HepG2 (cell line): Measurements from ENCODE around the gene CRYGS. TPM values are rescaled to one million over a fixed set of nuclear protein-coding genes. Genes with fewer than 3 reads are reported as not detected.

ENCODE experiments used
- ATAC-seq: fragments of 200-7000 bp; cut with Tn5 transposase; 3 replicates; pipeline ENCODE4 v1.9.1; 2020; ENCODE audit warnings: mild to moderate bottlenecking, moderate library complexity
- BruUV-seq: library from RNA; stranded (reverse); fragments of 400-500 nt; replicated peaks from 2 replicates; lab custom pipeline; 2021; lab: Mats Ljungman, UMichigan
- CTCF ChIA-PET: fragments of 300-600 bp; formaldehyde crosslinking; extraction: SDS; loops from one replicate; lab custom pipeline; 2021; ENCODE audit warnings: low total read pairs, inconsistent platforms, low intra/inter-chr PET ratio; lab: Yijun Ruan, JAX
- POLR2A ChIA-PET: fragments of 350-600 bp; sonication (Branson Sonifier 250); formaldehyde crosslinking; loops from one replicate; lab custom pipeline; 2020; ENCODE audit warnings: antibody characterized with exemption, inconsistent platforms; lab: Yijun Ruan, JAX
- DNase-seq: peaks from one replicate; pipeline ENCODE4 v3.0.0-alpha.2; 2015; ENCODE audit warnings: low spot score
- FAIRE-seq: peaks from 3 replicates; lab custom pipeline; 2011; peaks lifted over from hg19 to GRCh38; lab: Jason Lieb, UNC
- H2AFZ ChIP-seq: one replicate; pipeline ENCODE4 v1.6.1; 2011; ENCODE audit warnings: low read length, inconsistent platforms
- H3K27ac ChIP-seq: fragments of 300-600 bp; 3 replicates; pipeline ENCODE4 v1.8.0; 2011; ENCODE audit warnings: mixed run types, mild to moderate bottlenecking, mixed read lengths, low read length, inconsistent platforms; ENCODE audit not compliant: insufficient read depth; ENCODE audit errors: extremely low read length
- H3K27me3 ChIP-seq, 2 experiments: fragments of 200-600 bp in 1 of 2; 2 replicates in 1 of 2; 3 replicates in 1 of 2; pipeline versions ENCODE4 v1.6.0 to v1.8.0; 2011; ENCODE audit warnings: low read length in 2 of 2, mild to moderate bottlenecking in 2 of 2, moderate library complexity in 2 of 2, inconsistent platforms in 1 of 2; ENCODE audit not compliant: insufficient read depth in 2 of 2, control insufficient read depth in 1 of 2
- H3K36me3 ChIP-seq, 2 experiments: fragments of 200-600 bp in 1 of 2; replicated peaks in 1 of 2; 2 replicates in 1 of 2; 3 replicates in 1 of 2; pipeline versions ENCODE4 v1.5.1 to v1.8.0; 2011; ENCODE audit warnings: low read length in 2 of 2, inconsistent platforms in 1 of 2; ENCODE audit not compliant: insufficient read depth in 2 of 2, control insufficient read depth in 1 of 2
- H3K4me1 ChIP-seq: 2 replicates; pipeline ENCODE4 v1.5.1; 2012; ENCODE audit warnings: low read length, inconsistent platforms; ENCODE audit not compliant: insufficient read depth
- H3K4me2 ChIP-seq: 2 replicates; pipeline ENCODE4 v1.6.0; 2011; ENCODE audit warnings: low read depth, low read length, inconsistent platforms
- H3K4me3 ChIP-seq, 3 experiments: fragments of 200-600 bp in 1 of 3; sonication (generic), shearing (Covaris generic) in 1 of 3; replicated peaks in 1 of 3; 2 replicates each; pipeline ENCODE4 v1.5.1; 2011 to 2016; ENCODE audit warnings: low read length in 3 of 3, inconsistent platforms in 2 of 3, low read depth in 2 of 3, mild to moderate bottlenecking in 2 of 3, control low read depth in 1 of 3, mixed read lengths in 1 of 3; ENCODE audit not compliant: insufficient read depth in 1 of 3
- H3K79me2 ChIP-seq: one replicate; pipeline ENCODE4 v1.6.1; 2011; ENCODE audit warnings: low read length, inconsistent platforms; ENCODE audit not compliant: insufficient read depth
- H3K9ac ChIP-seq: 2 replicates; pipeline ENCODE4 v1.6.0; 2011; ENCODE audit warnings: mild to moderate bottlenecking, low read depth, low read length, inconsistent platforms; ENCODE audit not compliant: insufficient read depth
- H3K9me3 ChIP-seq: 2 replicates; pipeline ENCODE4 v1.5.1; 2012; ENCODE audit warnings: mild to moderate bottlenecking, low read length
- H4K20me1 ChIP-seq: 2 replicates; pipeline ENCODE4 v1.6.0; 2011; ENCODE audit warnings: inconsistent platforms, mild to moderate bottlenecking, low read length, moderate library complexity; ENCODE audit not compliant: insufficient read depth
- AGO1 ChIP-seq: fragments of 200-400 bp; formaldehyde crosslinking; IDR thresholded peaks from 2 replicates; pipeline ENCODE4 v1.6.1; 2017; ENCODE audit warnings: mild to moderate bottlenecking, low read depth, low read length, moderate library complexity; ENCODE audit not compliant: poor library complexity, severe bottlenecking
- ATAD3A ChIP-seq: sonication (generic); formaldehyde crosslinking; IDR thresholded peaks from 2 replicates; pipeline ENCODE4 v1.4.0; 2020; ENCODE audit warnings: missing genetic modification reagents
- DZIP1 ChIP-seq: sonication (generic); formaldehyde crosslinking; IDR thresholded peaks from 2 replicates; pipeline ENCODE4 v1.5.0; 2020; ENCODE audit warnings: mild to moderate bottlenecking, missing genetic modification reagents
- PRDM10 ChIP-seq: sonication (generic); formaldehyde crosslinking; IDR thresholded peaks from 2 replicates; pipeline ENCODE4 v1.4.0; 2020; ENCODE audit warnings: low read depth, missing genetic modification reagents
- SAFB2 ChIP-seq: sonication (generic); formaldehyde crosslinking; IDR thresholded peaks from 2 replicates; pipeline ENCODE4 v1.5.1; 2020; ENCODE audit warnings: missing genetic modification reagents, low read depth, mild to moderate bottlenecking, borderline replicate concordance
- SIN3A ChIP-seq: IDR thresholded peaks from 2 replicates; pipeline ENCODE4 v1.6.1; 2011; ENCODE audit warnings: low read depth, mild to moderate bottlenecking, control low read depth, low read length, borderline replicate concordance
- SNAPC4 ChIP-seq: sonication (generic); formaldehyde crosslinking; IDR thresholded peaks from 2 replicates; pipeline ENCODE4 v1.4.0; 2020; ENCODE audit warnings: mild to moderate bottlenecking, missing genetic modification reagents
- U2AF2 ChIP-seq: fragments of 200-400 bp; formaldehyde crosslinking; IDR thresholded peaks from 2 replicates; pipeline ENCODE4 v1.6.1; 2017; ENCODE audit warnings: low read depth, mild to moderate bottlenecking, low read length
- ZNF761 ChIP-seq: sonication (generic); formaldehyde crosslinking; conservative IDR thresholded peaks from 2 replicates; pipeline ENCODE4 v1.4.0; 2020; ENCODE audit warnings: mild to moderate bottlenecking, missing genetic modification reagents
- WGBS: methylation state at CpG from one replicate; pipeline ENCODE4 v1.1.6; 2017; ENCODE audit warnings: low lambda C conversion rate; 5-methylcytosine and 5-hydroxymethylcytosine counted together
- in situ Hi-C: cut with HindIII; loops from 2 replicates; pipeline ENCODE4 v1.10.0; 2017; ENCODE audit warnings: low pct_unique_long_range_greater_than_20kb; ENCODE audit not compliant: extremely low pct_ligation_motif_present
- intact Hi-C: fragments of 100-400 bp; cut with micrococcal nuclease; formaldehyde crosslinking; loops from one replicate; pipeline ENCODE4 v1.10.0; 2022; ENCODE audit not compliant: unreplicated experiment
- polyA plus RNA-seq, 8 experiments: library from polyadenylated mRNA; depleted of rRNA in 3 of 8; stranded (reverse) in 7 of 8; unstranded in 1 of 8; fragments of >200 nt; fragmentation: Illumina TruSeq in 4 of 8; extraction: Trizol in 4 of 8; gene quantifications; 2 replicates each; pipeline versions ENCODE4 v1.2.1 to v1.2.3, GENCODE V29; 2011 to 2016; ENCODE audit warnings: low read depth in 4 of 8, missing spikeins in 1 of 8, mixed read lengths in 1 of 8; ENCODE audit not compliant: insufficient read depth in 1 of 8
- total RNA-seq, 5 experiments: library from RNA; depleted of rRNA; stranded (reverse); fragments of >200 nt; fragmentation: Illumina TruSeq; extraction: Trizol; gene quantifications; 2 replicates each; pipeline ENCODE4 v1.2.3, GENCODE V29; 2016; ENCODE audit warnings: low read depth in 1 of 5

CRYGS gene
- total and polyA plus RNA-seq, 2 of the 13 experiments (the other 11 are each of a cell fraction or from before 2014, with no cell fraction given): 2.1 to 6.7 TPM

GRCh38 chr3:186534113-186534669, 10.0 kb downstream of the CRYGS start:
- DNase-seq: no peak
- no peak for ATAC-seq
- ChIA-PET CTCF (no interaction called here), POLR2A (interaction anchor here (1.5 kb wide), 1 partner anchor 8 kb away, joined by 3 read pairs; no protein-coding TSS in a partner anchor)
- no peak for FAIRE-seq
- no peak overlapping the region for H3K4me2 ChIP-seq
- H3K4me1 ChIP-seq: peaks cover 9% of the 10 kb centered on the region
- in situ Hi-C loops: no loop called here
- no peaks in the 10 kb centered on the region for H3K79me2 ChIP-seq
- WGBS: 60% methylated on average over 6 of the region's 6 CpGs
- H2AFZ ChIP-seq: no peak overlapping the region
- no peaks in the 10 kb centered on the region for H3K36me3 ChIP-seq
- BruUV-seq: no TSS peak
- H3K4me3 ChIP-seq: no peak overlapping the region
- H4K20me1 ChIP-seq: no peaks in the 10 kb centered on the region
- H3K9ac ChIP-seq: no peak overlapping the region
- H3K27me3 ChIP-seq: no peaks in the 10 kb centered on the region
- H3K9me3 ChIP-seq: no peaks in the 10 kb centered on the region
- no peak overlapping the region for H3K27ac ChIP-seq
- intact Hi-C loops: no loop called here
- no peak for TF ChIP-seq U2AF2
- no peak for TF ChIP-seq DZIP1 (CRISPR knock-in tag)
- no peak for TF ChIP-seq SIN3A
- no peak for TF ChIP-seq AGO1
- no peak for TF ChIP-seq ATAD3A (CRISPR knock-in tag)
- TF ChIP-seq PRDM10: no peak
- no peak for TF ChIP-seq SAFB2 (CRISPR knock-in tag)
- no peak for TF ChIP-seq SNAPC4 (CRISPR knock-in tag)
- no peak for TF ChIP-seq ZNF761 (CRISPR knock-in tag)
